ENCODE data around the gene NSUN5. TPM values are rescaled to one million over a fixed set of nuclear protein-coding genes. Genes with fewer than 3 reads are reported as not detected.
A peak's percentile ranks its signal among the peaks of the same experiment; 100 is the strongest.

Gene NSUN5
- total RNA-seq, 1 experiment from 2014 or later: 70.4 TPM

DNA sequence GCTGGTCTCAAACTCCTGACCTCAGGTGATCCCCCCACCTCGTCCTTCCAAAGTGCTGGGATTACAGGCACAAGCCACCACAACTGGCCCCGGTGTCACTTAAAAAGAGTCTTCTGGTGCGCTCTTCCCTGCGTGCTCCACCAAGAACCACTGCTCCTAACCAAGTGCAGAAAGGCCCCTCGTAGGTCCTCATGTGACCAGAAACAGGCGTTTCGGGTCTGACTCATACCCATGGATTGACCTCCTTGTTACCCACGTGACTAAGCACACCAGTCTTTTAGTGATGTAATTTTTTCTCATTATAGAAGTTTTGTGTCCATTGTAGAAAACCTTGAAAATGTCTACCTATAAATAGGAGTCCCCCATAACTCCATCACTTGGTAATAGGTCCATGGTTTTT lies 33.3 kb upstream of the NSUN5 start:
- ATAC-seq (peak; percentile 72), DNase-seq (ENCODE audit: low read depth, low spot score) (peak; percentile 37)
- H2AFZ ChIP-seq (ENCODE audit: low read depth, low read length, poor library complexity, severe bottlenecking): peak overlapping the region; percentile 92
- peaks cover 11 to 15% of the 10 kb centered on the region in 2 experiments for H3K4me1 ChIP-seq (ENCODE audit: control insufficient read depth in 1 of 2, insufficient read depth in 2 of 2, low read length in 2 of 2)
- peak overlapping the region; percentile 51 for H3K4me2 ChIP-seq (ENCODE audit: low read length)
- no peaks in the 10 kb centered on the region for H3K9me2 ChIP-seq (ENCODE audit: insufficient read depth)
- ChIA-PET RAD21 (ENCODE audit: low non-redundant PET in 1 of 2, low total read pairs in 2 of 2, uncharacterized antibody in 2 of 2, unreplicated experiment in 2 of 2) (interaction anchor here in 1 of 2 experiments (1.1 kb wide), 1 partner anchor 257 kb away, joined by 3 read pairs; no protein-coding TSS in a partner anchor), CTCF (interaction anchor here (0.7 to 1.7 kb wide), 7 partner anchors 8 to 112 kb away, joined by 3 to 9 read pairs (median 5); no protein-coding TSS in a partner anchor), POLR2A (no interaction called here)
- H4K20me1 ChIP-seq (ENCODE audit: insufficient read depth): no peaks in the 10 kb centered on the region
- no peak overlapping the region; the same call in 1 of the 2 replicates for H3K27ac ChIP-seq (ENCODE audit: low read depth, low read length)
- intact Hi-C loops (cut with micrococcal nuclease): loop anchor here (1.0 kb wide), 1 partner anchor 110 kb away; no protein-coding TSS in a partner anchor
- no peaks in the 10 kb centered on the region for H3K9me3 ChIP-seq (ENCODE audit: control insufficient read depth in 1 of 2, insufficient read depth in 1 of 2, low read depth in 1 of 2, low read length in 2 of 2)
- H3K4me3 ChIP-seq (replicated peaks in 1 of 2; ENCODE audit: low read depth in 1 of 2, low read length in 2 of 2): no peak overlapping the region
- TF ChIP-seq FOSL1 (IDR thresholded peaks at IDR 0.05; ENCODE audit: low read depth): 0 out of 2 replicates have a peak, but pooled peaks have one; percentile 9
- no peak for TF ChIP-seq EGR1 (IDR thresholded peaks at IDR 0.05; ENCODE audit: low read depth)
- BruUV-seq (replicated peaks): no TSS peak
- H3K27me3 ChIP-seq (ENCODE audit: insufficient read depth, low read length): no peaks in the 10 kb centered on the region
- H3K79me2 ChIP-seq (ENCODE audit: insufficient read depth, low read length): no peaks in the 10 kb centered on the region
- 0 out of 2 replicates have a peak overlapping the region, but pooled peaks have one; percentile 3 for H3K9ac ChIP-seq (ENCODE audit: low read length)
- no peaks in the 10 kb centered on the region for H3K36me3 ChIP-seq (ENCODE audit: control insufficient read depth in 1 of 2, insufficient read depth in 2 of 2, low read length in 2 of 2)

DNA sequence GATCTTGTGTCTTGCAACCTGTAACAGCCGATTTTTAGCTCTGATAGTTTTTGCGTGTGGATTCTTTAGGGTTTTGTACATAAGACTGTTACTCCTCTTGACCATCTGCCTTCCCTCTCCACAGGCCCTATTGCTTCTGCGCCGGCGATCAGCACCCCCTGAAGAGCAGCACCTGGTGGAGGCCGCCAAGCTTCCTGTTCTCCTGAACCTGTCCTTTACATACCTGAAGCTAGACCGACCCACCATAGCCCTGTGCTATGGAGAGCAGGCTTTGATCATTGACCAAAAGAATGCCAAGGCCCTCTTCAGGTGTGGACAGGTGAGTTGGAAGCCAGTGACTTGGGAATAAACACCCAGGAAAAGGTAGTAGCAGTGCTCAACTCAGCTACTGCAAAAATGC lies 31.9 kb upstream of the NSUN5 start:
- Histone ChIP-seq H3K27me3 (ENCODE audit: insufficient read depth, low read length) (no peaks in the 10 kb centered on the region), H3K4me1 (ENCODE audit: control insufficient read depth in 1 of 2, insufficient read depth in 2 of 2, low read length in 2 of 2) (peaks cover 11 to 15% of the 10 kb centered on the region in 2 experiments), H3K4me2 (ENCODE audit: low read length) (no peak overlapping the region), H3K9ac (ENCODE audit: low read length) (no peak overlapping the region), H3K4me3 (replicated peaks in 1 of 2; ENCODE audit: low read depth in 1 of 2, low read length in 2 of 2) (no peak overlapping the region), H3K36me3 (ENCODE audit: control insufficient read depth in 1 of 2, insufficient read depth in 2 of 2, low read length in 2 of 2) (no peaks in the 10 kb centered on the region), H3K79me2 (ENCODE audit: insufficient read depth, low read length) (no peaks in the 10 kb centered on the region), H3K9me2 (ENCODE audit: insufficient read depth) (no peaks in the 10 kb centered on the region), H3K9me3 (ENCODE audit: control insufficient read depth in 1 of 2, insufficient read depth in 1 of 2, low read depth in 1 of 2, low read length in 2 of 2) (no peaks in the 10 kb centered on the region), H2AFZ (ENCODE audit: low read depth, low read length, poor library complexity, severe bottlenecking) (no peak overlapping the region), H4K20me1 (ENCODE audit: insufficient read depth) (no peaks in the 10 kb centered on the region), H3K27ac (ENCODE audit: low read depth, low read length) (no peak overlapping the region)
- ChIA-PET POLR2A (no interaction called here), RAD21 (ENCODE audit: low non-redundant PET in 1 of 2, low total read pairs in 2 of 2, uncharacterized antibody in 2 of 2, unreplicated experiment in 2 of 2) (no interaction called here), CTCF (interaction anchor here (1.6 kb wide), 1 partner anchor 16 kb away, joined by 3 read pairs; no protein-coding TSS in a partner anchor)
- intact Hi-C loops (cut with micrococcal nuclease): no loop called here
- no TSS peak for BruUV-seq (replicated peaks)
- ATAC-seq (no peak), DNase-seq (ENCODE audit: low read depth, low spot score) (no peak)
- TF ChIP-seq ZFX (IDR thresholded peaks at IDR 0.05) (no peak), SIN3A (IDR thresholded peaks at IDR 0.05; ENCODE audit: low read depth) (no peak)

All from HCT116 (cell line).